Left ventricle myocardium inferior (tissue), 1 donor: Measurements from ENCODE around the gene EWSR1. TPM values are rescaled to one million over a fixed set of nuclear protein-coding genes. Genes with fewer than 3 reads are reported as not detected.
"Not testable (repeated sequence)": the region's sequence is repeated elsewhere in the genome, so short reads cannot be mapped to it uniquely, and the experiment has no call there.

Source experiments
- DNase-seq: peaks from one replicate; pipeline ENCODE4 v3.0.0-alpha.2; 2020
- H3K27ac ChIP-seq: fragments of 200-600 bp; replicated peaks from 2 replicates; pipeline ENCODE4 v1.8.0; 2021
- H3K27me3 ChIP-seq: fragments of 200-600 bp; 2 replicates; pipeline ENCODE4 v1.8.0; 2021; ENCODE audit warnings: low read depth
- H3K36me3 ChIP-seq: fragments of 200-600 bp; 2 replicates; pipeline ENCODE4 v1.8.0; 2021
- H3K4me1 ChIP-seq: fragments of 200-600 bp; 2 replicates; pipeline ENCODE4 v1.8.0; 2021
- H3K4me3 ChIP-seq: fragments of 200-600 bp; 2 replicates; pipeline ENCODE4 v1.8.0; 2021; ENCODE audit warnings: mild to moderate bottlenecking, moderate library complexity
- H3K9me3 ChIP-seq: fragments of 200-600 bp; replicated peaks from 2 replicates; pipeline ENCODE4 v1.8.0; 2021
- intact Hi-C: fragments of 100-400 bp; cut with micrococcal nuclease; formaldehyde crosslinking; loops from one replicate; pipeline ENCODE4 v1.11.0; 2022
- long read RNA-seq: library from polyadenylated mRNA; unstranded; transcript quantifications from one replicate; pipeline ENCODE4 v2.0.0, GENCODE V29; 2021
- total RNA-seq: library from RNA; stranded (reverse); fragmentation: NEBNext Ultra II Directional; extraction: Animal tissue kit (Norgen Biotek cat#: 25700); gene quantifications from one replicate; pipeline ENCODE4 v1.2.1, GENCODE V29; 2021
- TF ChIP-seq, protein P1 (sequence below): fragments of 200-600 bp; IDR thresholded peaks from 2 replicates; pipeline ENCODE4 v1.8.0; 2021; ENCODE audit warnings: antibody characterized with exemption, mild to moderate bottlenecking, borderline replicate concordance
- donor health status: DM: no; HTN: yes; CAD: no; lungs with severe emphysema.

EWSR1 gene, protein sequence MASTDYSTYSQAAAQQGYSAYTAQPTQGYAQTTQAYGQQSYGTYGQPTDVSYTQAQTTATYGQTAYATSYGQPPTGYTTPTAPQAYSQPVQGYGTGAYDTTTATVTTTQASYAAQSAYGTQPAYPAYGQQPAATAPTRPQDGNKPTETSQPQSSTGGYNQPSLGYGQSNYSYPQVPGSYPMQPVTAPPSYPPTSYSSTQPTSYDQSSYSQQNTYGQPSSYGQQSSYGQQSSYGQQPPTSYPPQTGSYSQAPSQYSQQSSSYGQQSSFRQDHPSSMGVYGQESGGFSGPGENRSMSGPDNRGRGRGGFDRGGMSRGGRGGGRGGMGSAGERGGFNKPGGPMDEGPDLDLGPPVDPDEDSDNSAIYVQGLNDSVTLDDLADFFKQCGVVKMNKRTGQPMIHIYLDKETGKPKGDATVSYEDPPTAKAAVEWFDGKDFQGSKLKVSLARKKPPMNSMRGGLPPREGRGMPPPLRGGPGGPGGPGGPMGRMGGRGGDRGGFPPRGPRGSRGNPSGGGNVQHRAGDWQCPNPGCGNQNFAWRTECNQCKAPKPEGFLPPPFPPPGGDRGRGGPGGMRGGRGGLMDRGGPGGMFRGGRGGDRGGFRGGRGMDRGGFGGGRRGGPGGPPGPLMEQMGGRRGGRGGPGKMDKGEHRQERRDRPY
- total RNA-seq: 122 TPM
- long read RNA-seq, transcript EWSR1-207 (17 exons, 2,207 nt): major isoform, 73 of 204 reads
- long read RNA-seq, transcript EWSR1-206 (17 exons, 2,654 nt): minor isoform, 60 of 204 reads
- long read RNA-seq, partial matches to known transcripts: 36 of 204 reads
- long read RNA-seq, other reads (novel, unspliced or antisense): 27 of 204 reads

DNA sequence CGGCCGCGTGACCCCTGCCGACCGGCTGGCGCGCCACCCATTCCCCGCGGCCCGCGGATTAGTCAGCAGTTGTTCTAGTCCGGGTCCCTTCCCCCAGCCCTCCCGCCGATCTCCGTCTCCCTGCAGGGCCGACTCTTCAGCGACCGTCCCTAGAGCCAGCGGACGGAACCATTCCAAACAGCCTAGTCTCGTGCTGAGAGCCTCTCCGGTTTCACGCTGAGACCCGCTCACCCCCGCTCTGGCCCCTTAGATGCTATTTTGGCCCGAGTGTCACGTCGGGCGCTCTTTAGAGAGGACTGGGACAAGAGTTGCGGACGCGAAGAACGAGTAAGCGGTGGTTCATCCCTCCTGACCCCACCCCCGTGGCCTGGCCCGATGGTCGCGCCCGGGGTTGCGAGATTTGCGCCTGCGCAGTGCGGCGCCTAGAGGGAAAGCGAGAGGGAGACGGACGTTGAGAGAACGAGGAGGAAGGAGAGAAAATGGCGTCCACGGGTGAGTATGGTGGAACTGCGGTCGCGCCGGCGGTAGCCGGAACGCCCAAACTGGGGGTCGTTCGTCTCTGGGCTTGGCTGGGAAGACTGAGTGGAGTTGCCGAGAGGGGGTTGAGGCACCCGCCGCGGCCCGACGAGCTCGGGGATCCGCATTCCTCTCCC lies at the start of gene EWSR1, which contains the start of gene RHBDD3:
Gene EWSR1, plus strand, starts transcription at position 411 of the 653 bp plus-strand sequence. Its CDS starts 69 bp downstream, at position 480.
Gene RHBDD3, minus strand, starts transcription at position 124 of the 653 bp plus-strand sequence. CDS start 2,355 bp downstream, outside the sequence.
- peak; percentile 95 for DNase-seq
- Histone ChIP-seq H3K4me1 (peaks cover 73% of the 10 kb centered on the region), H3K4me3 (peak within 1 kb of the TSS; percentile 95), H3K9me3 (no peaks in the 10 kb centered on the region), H3K27me3 (no peaks in the 10 kb centered on the region), H3K27ac (peak within 1 kb of the TSS; percentile 100), H3K36me3 (peaks cover 29% of the 10 kb centered on the region)
- TF ChIP-seq, protein P1, sequence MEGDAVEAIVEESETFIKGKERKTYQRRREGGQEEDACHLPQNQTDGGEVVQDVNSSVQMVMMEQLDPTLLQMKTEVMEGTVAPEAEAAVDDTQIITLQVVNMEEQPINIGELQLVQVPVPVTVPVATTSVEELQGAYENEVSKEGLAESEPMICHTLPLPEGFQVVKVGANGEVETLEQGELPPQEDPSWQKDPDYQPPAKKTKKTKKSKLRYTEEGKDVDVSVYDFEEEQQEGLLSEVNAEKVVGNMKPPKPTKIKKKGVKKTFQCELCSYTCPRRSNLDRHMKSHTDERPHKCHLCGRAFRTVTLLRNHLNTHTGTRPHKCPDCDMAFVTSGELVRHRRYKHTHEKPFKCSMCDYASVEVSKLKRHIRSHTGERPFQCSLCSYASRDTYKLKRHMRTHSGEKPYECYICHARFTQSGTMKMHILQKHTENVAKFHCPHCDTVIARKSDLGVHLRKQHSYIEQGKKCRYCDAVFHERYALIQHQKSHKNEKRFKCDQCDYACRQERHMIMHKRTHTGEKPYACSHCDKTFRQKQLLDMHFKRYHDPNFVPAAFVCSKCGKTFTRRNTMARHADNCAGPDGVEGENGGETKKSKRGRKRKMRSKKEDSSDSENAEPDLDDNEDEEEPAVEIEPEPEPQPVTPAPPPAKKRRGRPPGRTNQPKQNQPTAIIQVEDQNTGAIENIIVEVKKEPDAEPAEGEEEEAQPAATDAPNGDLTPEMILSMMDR: peak; percentile 10
- intact Hi-C loops: no loop called here

DNA sequence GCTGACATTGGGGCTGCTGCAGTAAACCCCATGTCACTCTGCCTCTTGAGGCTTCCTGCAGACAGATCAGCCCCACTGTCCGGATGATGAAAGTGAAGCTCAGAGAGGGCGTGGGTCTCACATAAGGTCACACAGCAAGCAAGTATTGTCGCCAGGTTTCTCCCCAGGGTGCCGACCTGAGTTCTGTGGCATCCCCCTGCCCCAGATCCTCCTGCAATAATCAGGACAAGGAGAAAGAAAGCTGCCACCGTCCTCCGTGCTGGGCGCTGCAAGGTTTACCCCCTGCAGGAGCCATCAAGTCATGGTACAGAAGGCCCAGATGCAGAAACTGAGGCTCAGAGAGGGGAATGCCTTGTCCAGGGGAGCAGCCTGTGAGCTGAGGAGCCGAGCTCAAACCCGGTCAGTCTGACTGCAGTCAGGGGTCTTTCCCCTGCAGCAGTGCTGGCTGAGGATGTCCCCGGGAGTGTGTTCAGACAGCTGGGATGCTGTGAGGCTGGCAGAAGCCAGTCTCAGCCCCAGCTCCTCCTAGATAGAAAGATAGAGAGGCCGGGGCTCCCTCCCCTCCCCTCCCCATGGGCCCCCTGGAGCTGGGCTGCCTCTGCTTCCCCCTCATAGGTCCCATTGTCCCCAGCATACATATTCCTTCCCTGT lies 49.2 kb upstream of the EWSR1 start:
- no peak for DNase-seq

DNA sequence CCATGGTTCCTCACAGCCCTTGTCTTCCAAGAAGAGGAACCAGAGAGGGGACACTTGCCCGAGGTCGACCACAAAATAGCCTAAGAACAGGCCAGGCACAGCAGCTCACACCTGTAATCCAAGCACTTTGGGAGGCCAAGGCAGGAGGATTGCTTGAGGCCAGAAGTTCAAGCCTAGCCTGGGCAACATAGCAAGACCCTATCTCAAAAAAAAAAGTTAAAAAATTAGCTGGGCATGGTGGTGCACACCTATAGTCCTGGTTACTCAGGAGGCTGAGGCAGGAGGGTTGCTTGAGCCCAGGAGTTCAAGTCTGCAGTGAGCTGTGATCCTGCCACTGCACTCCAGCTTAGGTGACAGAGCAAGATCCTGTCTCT lies 48.7 kb upstream of the EWSR1 start:
- H3K9me3 ChIP-seq, H3K4me3 ChIP-seq, intact Hi-C loops, H3K27me3 ChIP-seq, DNase-seq, H3K36me3 ChIP-seq, H3K27ac ChIP-seq, H3K4me1 ChIP-seq: not testable (repeated sequence)

More for the DNA sequence above, 49.2 kb upstream of the EWSR1 start:
- no peaks in the 10 kb centered on the region for H3K9me3 ChIP-seq
- TF ChIP-seq, protein P1: no peak
- H3K27me3 ChIP-seq: no peaks in the 10 kb centered on the region
- no peaks in the 10 kb centered on the region for H3K36me3 ChIP-seq
- intact Hi-C loops: no loop called here
- H3K27ac ChIP-seq: no peak overlapping the region
- no peaks in the 10 kb centered on the region for H3K4me1 ChIP-seq
- no peak overlapping the region for H3K4me3 ChIP-seq

DNA sequence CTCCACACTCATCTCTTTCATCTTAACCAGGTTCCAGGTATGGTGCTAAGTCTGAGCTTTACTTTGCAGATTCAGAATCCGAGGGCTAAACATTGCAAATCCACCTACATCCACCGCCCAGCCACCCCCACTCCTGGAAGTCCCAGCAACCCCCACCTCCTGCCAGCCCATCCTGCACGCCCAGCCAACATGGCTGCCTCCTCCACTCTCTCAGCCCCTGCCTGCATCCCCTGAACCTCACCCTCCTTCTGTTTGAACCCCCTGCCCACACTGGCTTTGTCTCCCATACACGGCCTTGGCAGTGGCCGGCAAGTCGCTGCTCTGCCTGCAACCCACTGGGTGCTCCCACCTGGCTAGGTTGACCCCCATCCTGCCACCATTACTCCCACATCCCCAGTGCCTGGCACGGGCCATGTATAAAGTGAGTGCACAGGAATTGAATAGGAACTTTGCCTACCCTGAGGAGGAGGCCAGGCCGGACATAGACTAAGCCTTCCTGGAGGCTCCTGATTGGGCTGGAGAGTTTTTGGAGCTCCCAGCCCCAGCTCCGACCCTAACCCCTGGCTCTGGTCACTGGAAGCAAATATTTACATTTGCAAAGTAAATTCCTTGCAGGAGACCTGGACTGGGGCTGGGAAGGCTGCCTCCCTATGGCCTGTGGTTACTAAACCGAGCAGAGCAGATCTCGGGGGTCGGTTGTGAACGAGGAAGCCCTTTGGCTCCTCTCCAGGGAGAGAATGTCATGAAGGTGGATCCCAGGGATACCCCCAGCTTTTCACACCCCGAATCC lies 48.0 kb upstream of the EWSR1 start:
- Histone ChIP-seq H3K27me3 (peaks cover 4% of the 10 kb centered on the region), H3K4me3 (no peak overlapping the region), H3K36me3 (no peaks in the 10 kb centered on the region), H3K27ac (no peak overlapping the region), H3K4me1 (peaks cover 5% of the 10 kb centered on the region), H3K9me3 (no peaks in the 10 kb centered on the region)
- intact Hi-C loops: no loop called here
- DNase-seq: no peak
- TF ChIP-seq, protein P1: no peak

DNA sequence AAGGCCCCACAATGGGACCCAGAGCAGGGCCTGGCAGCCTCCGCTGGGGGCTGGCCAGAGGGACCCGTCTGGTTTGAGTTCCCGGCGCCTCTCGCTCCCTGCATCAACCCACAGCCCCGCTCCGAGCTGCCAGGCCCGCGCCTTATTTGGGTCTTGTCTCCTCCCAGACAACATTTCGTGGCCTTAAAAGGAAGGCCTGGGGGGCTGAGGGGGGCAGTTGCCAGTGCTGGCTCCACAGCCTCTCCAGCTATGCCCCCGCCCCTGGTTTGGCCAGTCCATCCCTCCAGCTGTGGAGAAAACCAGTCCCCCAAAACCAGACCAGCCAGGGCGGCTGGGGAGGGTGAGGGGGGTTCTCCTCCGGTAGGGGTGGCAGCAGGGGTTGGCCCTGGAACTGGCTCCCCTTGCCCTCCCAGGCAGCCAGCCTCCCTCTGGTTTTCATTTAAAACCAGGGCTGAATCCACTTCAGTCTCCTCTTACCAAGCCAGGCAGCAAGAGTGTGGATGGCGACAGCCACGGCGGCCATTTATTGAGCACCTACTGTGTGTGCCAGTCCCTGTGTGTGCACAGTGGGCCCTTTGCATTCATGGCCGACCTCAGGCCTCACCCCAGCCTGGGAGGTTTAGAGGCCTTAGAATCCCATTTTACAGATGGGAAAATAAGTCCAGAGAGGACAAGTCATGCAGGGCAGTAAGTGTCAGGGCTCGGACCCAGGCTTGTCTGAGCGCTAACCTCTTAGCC lies 43.8 kb upstream of the EWSR1 start:
- H3K36me3 ChIP-seq: no peaks in the 10 kb centered on the region
- no peak for DNase-seq
- H3K27ac ChIP-seq: no peak overlapping the region
- H3K4me1 ChIP-seq: peaks cover 15% of the 10 kb centered on the region
- peaks cover 4% of the 10 kb centered on the region for H3K27me3 ChIP-seq
- intact Hi-C loops: no loop called here
- H3K9me3 ChIP-seq: no peaks in the 10 kb centered on the region
- TF ChIP-seq, protein P1: no peak
- no peak overlapping the region for H3K4me3 ChIP-seq
